NCI-H187 treated with DMSO at 0.1 percent for 48 hours (cell line): ENCODE results near the gene SDS.
A peak's percentile ranks its signal among the peaks of the same experiment; 100 is the strongest.
"Not testable (repeated sequence)": the region's sequence is repeated elsewhere in the genome, so short reads cannot be mapped to it uniquely, and the experiment has no call there.

Experiments used
- DNase-seq: peaks from one replicate; lab custom pipeline; 2025; lab: John Stamatoyannopoulos, UW

The SDS gene

DNA sequence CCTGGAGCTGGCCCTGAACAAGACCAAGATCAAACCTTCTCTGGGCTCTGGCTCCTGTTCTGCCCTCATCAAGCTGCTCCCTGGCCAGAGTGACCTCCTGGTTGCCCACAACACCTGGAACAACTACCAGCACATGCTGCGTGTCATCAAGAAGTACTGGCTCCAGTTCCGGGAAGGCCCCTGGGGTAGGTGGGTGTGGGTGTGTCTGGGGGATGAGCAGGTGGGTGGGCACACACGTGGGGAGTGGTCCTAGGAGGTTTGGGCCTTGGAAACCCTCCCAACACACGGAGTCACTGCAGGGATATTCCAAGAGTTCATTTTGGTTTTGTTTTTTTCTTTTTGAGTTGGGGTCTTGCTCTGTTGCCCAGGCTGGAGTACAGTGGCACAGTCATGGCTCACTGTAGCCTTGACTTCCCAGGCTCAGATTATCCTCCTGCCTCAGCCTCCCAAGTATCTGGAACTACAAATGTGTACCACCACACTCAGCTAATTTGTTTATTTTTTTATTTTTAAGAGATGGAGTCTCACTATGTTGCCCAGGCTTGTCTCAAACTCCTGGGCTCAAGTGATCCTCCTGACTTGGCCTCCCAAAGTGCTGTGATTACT, 28.8 kb downstream of the SDS start:
- DNase-seq = no peak

DNA sequence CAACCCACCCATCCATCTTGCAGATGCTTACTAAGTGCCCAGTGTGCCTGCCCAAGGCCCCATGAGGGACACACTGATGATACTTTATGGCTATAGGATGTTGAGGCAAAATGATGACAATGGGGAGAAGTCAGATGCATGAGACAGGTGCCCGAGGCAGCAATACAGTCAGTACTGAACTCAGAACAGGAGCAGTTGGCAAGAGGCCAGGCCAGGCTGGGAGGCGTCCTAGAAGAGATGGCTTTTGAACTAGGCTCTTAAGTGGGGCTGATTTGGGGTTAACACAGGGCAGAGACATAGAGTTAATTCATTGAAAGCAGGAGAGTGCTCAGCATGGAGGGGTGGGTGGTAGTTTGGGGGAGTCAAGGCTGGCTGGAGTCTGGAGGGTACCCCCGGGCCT, 29.7 kb downstream of the SDS start:
- DNase-seq = no peak

DNA sequence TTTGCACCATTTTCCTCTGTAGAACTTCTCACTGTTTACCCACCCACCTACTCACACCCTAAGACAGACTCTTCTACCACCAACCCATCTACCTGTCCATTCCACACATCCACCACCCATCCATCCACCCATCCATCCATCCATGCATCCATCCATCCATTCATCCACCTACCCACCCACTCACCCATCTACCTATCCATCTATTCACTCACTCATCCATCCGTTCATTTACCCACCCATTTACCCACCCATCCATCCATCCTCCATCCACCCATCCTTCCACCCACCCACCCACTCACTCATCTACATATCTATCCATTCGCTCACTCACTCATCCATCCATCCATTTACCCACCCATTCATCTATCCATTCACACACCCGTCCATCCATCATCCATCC, 30.2 kb downstream of the SDS start:
- DNase-seq = no peak

DNA sequence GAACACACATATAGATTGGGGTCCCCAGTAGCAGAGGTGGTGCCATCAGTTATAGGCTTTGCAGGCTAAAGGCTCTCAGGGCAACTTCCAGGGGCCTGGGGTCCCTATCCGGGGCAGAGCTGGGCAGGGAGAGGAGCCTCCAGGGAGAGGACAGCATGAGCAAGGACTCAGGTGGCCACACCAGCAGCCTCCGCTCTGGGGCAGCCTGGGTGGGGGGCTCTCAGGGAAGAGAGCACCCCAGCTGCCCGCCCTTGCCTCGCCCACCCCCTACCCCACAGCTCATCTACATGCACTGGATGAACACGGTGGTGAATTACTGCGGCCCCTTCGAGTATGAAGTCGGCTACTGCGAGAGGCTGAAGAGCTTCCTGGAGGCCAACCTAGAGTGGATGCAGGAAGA, 31.3 kb downstream of the SDS start:
- no peak for DNase-seq

DNA sequence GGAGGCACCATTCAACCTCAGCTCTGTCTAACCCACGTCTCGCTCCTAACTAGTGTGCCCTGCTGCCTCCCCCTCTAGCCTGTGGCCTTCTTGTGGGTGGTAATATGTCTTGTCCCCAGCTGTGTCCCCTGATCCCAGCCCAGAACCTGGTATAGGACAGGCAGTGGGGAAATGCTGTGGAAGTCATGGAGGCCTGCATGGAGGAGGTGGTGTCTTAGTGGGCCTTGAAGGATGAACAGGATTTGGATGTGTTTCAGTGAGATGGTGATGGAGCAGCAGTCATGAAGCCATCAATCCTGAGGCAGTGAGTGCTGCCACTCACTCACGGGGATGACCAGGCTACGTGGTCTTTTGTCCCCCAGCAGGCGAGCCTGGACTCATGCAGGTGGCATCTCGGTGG, 31.9 kb downstream of the SDS start:
- DNase-seq = no peak

DNA sequence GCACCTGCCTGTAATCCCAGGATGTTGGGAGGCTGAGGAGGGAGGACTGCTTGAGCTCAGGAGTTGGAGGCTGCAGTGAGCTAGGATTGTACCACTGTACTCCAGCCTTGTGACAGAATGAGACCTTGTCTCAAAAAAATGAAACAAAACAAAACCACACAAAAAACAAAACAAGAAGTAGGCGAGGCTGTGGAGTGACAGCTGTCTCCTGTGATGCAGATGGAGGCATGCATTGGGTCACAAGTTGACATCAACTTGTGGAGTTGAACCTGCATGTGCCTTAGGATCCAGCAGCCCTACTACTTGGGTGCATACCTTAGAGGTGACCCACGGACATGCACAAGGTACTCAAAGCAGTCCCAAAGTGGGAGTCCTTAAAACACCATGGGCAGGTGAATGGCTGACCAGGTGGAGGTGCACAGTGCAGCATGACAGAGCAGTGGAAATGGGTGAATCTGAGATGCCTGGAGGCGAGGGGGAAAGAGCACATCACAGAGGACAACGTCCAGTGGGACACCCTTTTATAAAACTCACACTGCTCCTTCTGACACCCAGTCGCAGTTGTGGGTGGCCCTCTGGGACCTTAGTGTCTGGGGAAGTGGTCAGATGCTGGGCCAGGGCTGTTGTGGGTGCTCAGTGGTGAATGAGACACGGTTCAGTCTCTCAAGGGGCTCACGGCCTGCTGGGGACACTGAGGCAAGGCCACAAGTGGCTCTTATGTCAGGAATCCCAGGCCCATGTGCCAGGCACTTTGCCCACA, 32.6 kb downstream of the SDS start:
- no peak for DNase-seq

DNA sequence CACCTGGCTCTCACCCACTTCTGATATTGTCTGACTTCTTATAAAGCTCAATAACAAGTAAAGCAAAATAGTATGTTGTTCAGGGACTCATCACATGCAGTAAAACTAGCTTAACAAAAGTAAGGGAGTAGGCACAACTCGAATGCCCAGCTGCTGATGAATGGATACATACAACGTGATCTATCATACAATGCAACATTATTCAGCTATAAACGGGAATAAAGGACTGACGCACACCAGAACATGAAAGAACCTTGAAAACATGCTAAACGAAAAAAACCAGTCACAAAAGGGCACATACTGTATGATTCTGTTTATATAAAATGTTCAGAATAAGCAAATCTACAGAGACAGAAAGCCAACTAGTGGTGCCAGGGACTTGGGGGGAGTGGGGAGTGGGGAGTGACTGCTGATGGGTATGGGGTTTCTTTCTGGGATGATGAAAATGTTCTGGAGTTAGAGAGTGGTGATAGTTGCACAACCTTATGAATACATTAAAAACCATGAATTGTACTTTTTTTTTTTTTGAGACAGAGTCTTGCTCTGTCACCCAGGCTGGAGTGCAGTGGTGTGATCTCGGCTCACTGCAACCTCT, 34.2 kb downstream of the SDS start:
- DNase-seq = no peak

DNA sequence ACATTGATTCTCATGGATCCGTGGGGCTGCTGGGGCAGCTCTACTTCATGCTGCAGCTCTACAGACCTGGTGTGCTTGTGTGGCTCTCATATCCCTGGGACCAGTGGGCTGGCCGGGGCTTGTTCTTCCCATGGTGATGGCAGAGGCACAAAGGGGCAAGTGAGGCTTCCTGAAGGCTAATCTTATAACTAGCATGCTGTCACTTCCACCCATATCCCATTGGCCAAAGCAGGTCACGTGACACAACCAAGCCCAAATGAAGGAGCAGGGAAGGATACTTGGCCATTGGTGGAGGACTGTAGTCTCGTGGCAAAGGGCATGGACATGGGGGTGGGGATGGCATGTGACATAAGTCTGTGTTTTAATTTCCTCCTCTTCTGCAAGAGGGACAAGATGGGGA, 35.4 kb downstream of the SDS start:
- no peak for DNase-seq

DNA sequence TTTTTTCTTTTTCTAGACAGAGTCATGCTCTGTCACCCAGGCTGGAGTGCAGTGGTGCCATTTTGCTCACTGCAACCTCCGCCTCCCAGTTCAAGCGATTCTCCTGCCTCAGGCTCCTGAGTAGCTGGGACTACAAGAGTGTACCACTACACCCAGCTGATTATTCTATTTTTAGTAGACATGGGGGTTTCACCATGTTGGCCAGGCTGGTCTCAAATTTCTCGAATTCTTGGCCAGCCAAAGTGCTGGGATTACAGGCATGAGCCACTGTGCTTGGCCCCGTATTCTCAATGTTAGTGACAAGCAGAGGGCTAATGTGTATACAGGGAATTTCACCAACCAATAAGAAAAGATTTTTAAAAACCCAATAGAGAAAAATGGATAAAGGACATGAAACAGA, 36.9 kb downstream of the SDS start:
- DNase-seq = no peak

DNA sequence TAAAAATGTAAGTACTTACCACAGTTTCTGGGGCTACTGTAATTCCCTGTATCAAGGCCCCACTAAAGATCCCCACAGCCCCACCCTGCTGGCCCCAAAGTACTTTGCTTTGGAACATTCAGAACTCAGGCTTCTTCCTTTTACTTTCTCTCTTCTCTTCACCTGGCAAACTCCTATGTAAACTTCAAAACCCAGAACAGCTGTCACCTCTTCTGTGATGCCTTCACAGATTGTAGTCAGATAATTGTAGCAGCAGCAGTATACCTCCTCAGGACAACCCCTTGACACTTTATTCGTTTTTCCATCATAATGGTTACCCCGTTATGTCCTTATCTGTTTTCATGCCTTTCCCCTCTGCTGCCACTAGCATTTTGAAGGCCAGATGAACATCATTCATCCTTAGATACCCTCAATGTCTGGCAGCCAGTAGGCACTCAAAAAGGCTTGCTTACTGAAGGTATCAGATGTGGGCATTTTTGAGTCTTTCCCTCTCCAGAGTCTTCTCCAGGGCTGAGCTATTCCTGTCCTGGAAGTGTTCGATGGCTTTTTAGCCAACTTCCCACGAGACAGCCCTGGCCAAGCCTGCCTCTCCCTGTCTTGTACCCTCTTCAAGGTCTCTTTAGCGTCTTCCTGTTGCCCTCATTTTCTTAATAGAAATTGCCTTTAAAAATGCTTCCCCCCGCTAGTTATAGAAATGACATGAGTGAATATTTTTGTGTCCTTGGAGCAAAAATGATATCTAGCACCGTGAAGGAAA, 37.9 kb downstream of the SDS start:
- DNase-seq = no peak

DNA sequence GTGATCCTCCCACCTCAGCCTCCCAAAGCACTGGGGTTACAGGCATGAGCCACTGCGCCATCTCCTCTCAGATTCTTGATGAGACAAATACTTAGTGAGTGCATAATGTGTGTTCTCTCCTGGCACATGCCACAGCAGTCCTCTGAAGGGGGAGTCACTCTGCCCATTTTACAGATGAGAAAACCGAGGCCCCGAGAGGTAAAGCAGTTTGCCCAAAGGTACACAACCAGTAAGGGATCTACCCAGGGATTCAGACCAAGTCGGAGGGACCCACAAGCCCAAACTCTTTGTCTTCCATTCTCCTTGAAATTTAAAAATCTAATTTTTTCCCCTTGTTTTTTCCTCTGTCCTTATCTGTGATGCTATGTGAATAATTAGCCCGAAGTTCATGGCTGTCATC, 39.0 kb downstream of the SDS start:
- DNase-seq = no peak

DNA sequence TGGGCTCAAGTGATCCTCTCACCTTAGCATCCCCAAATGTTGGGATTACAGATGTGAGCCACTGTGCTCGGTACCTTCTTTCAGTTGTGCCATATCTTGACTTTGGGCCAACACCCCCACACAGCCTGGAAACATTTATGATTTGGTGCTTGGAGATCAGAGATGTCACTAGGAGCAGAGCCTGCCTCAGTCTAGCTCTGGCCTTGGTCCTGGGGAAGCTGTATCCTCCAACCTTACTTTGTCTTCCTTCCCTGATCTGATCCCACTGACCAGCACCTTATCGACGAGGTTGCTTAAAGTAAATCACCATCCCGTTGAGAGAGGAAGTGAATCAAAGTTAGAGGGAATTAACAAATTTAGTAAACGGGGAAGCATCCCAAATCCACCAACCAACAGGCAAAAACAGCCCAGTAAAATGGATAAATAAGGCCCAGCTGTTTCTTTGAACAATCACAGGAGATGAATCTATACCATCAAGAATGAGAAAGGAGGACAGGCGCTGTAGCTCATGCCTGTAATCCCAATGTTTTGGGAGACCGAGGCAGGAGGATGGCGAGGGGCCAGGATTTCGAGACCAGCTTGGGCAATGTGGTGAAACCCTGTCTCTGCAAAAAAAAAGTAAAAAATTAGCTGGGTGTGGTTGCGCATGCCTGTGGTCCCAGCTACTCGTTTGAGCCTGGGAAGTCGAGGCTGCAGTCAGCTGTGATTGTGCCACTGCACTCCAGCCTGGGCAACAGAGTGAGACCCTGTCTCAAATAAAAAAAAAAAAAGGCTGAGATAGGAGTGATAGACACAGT, 41.9 kb downstream of the SDS start:
- no peak for DNase-seq

DNA sequence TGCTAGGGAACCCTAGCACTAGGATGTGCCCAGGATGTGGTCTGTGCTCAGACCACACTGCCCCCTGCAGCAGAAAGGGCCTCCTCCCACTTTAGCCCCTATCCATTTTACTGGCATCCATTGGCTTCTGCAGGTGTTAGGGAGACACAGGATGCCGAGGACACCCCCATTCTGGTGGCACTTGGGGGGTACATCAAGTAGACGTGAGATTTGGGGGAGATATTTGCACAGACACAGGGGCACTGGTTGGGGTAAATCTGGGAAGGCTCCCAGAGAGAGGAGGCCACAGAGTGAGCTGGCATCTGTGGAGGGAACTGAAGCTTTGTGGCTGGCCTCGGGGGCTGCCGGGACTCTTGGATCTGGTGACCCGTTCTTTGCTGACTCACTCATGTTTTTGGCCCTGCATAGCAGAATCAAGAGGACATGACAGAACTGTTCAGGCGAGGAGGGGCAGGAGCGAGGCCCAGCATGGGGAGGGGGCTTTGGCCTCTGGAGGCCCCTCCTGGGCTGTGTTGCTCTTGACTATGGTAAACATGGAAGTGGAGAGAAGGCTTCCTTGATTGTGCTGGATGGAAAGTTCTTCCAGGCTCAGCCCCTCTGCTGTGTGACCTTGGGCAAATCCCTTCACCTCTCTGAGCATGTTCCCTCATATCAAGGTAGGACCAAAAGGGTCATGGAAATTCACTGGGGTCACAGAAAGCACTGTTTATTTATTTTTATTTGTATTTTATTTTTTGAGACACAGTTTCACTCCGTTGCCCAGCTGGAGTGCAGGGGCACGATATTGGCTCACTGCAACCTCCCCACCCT, 43.5 kb downstream of the SDS start:
- DNase-seq = no peak

DNA sequence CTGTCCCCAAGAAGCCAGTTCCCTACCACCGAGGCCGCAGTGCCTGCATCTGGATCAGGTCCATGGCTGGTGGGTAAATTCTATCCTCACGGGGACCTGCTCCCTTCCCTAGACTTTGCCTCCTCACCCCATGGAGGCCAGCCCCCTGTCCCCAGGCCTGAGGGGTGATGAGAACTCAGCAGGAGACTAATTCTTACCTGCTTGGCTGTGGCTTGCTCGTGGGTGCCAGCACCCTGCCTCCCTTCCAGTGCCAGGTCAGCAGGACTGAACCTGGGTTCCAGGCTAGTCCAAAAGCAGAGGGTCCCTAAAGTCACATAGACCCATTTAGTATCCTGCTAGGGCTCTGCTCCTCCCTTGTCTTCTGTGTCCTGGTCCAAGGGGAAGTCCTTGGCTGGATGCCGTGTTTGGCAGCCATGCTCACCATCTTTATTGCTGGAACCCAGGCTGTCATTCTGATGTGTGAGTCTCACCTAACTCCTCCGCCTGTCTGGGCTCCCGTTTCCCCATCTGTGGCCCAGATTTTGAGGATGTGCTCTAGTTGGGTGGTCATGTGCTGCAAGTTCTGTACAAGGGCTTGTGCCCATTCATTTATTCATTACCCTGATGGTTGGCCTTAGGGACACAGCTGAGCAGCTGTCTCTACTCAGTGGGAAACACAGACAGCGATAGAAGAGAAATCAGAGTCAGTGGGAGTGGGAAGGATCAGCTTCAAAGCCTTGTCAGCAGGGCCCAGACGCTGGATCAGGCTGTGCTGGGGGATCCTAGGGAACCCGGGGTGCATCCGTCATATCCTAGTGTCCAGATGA, 44.4 kb downstream of the SDS start:
- no peak for DNase-seq

DNA sequence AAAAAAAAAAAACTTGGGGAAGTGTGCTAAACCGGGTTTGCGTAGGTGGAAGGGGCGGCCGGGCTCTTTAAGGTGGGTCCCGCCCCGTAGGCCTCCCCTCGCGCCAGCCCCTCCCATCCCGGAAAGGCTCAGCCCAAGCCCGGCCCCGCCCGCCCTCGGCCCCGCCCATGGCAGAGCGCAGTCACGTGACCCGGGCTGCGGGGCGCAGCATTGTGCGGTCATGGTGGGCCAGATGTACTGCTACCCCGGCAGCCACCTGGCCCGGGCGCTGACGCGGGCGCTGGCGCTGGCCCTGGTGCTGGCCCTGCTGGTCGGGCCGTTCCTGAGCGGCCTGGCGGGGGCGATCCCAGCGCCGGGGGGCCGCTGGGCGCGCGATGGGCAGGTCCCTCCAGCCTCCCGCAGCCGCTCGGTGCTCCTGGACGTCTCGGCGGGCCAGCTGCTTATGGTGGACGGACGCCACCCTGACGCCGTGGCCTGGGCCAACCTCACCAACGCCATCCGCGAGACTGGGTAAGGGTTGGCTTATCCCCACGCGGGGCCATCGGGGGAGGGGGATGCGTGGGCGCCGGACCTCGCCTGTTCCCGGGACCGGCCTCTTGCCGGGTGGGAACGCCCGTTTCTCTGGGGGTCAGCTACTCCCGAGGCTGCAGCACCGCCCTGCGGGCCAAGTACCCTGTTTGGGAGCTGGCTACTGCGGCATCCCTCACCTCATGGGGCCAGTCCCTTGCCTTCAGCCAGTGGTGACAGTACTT, 45.1 kb downstream of the SDS start, which contains the start of gene PLBD2:
Gene PLBD2, plus strand, starts transcription at position 207 of the 752 bp plus-strand sequence. Its CDS starts 14 bp downstream, at position 221.
- DNase-seq = peak; percentile 33

DNA sequence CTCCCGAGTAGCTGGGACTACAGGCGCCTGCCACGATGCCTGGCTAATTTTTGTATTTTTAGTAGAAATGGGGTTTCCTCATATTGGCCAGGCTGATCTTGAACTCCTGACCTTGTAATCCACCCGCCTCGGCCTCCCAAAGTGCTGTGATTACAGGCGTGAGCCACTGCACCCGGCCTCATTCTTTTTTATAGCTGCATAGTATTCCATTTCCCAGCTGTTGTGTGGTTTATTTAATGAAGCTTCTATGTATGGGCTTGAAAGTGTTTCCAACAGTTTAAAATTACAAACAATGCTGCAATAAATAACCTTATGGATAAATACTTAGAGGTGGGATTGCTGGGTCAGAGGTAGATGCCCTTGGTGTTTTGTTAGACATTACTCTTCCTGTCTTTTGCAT, 49.5 kb downstream of the SDS start:
- DNase-seq = not testable (repeated sequence)

DNA sequence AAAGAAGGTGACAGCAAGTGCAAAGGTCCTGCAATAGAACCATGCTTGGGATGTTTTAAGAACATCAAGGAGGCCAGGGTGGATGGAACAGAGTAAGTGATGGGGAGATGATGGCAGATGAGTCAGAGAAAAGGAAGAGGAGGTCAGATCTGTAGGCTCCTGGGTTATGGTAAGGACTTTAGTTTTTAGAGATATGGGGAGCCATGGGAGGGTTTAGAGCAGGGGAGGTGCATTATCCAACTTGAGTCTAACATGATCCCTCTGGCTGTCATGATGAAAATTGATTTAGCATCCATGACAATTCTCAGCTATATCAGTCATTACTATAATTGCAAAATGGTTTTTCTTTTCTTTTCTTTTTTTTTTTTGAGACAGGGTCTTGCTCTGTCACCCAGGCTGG, 52.6 kb downstream of the SDS start:
- no peak for DNase-seq

DNA sequence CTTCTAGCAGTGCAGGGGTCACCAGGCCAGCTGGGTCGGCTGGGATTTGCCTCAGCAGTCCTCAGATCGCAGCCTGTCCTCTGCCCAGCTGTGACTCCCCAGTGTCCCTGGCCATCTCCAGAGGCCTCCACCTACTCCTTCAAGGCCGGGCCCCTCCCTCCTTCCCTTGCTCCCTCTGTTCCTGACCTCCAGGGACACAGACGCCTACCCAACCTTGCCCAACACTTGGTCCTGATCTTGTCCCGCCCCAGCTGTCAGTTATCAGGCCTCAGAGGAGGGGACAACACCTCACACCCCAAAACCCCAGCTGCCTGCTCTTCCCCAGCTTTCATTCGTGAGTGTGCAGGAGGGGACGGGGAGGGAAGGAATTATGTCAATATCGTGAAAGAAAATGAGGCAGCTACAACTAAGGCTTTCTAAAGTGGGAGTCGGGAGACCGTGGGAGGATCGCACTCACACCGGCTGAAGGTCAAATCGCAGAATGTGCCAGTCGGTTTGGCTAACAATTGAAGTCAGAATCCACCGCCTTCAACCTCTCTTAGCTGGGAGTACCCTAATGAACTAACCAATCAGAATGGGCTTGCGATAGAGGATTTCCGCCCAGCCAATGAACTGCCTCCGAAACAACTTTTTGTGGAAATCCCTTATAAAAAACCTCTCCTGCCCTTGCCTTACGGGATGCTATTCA, 54.7 kb downstream of the SDS start:
- DNase-seq = no peak

DNA sequence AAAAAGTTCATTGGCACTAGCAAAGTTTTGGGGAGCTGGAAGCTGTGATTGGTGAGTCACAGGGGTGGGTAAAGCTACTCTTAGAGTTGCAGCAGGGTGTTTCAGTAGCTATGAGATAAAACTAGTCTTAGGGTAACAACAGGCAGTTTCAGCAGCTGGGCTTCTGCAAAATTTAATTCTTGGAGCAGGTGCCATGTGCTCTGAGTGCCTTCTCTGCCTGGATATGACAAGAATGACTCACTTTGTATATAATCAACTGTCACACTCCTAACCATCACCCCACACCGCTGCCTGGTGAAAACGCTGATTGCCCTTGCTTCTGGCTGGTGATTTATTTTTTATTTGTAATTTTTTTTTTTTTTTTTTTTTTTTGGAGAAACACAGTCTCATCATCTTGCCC, 55.8 kb downstream of the SDS start:
- DNase-seq = no peak
